Heart right ventricle (tissue), 16 donors: ENCODE results near the gene RBPJL. TPM values are rescaled to one million over a fixed set of nuclear protein-coding genes. Genes with fewer than 3 reads are reported as not detected.

Experiments
- ATAC-seq, 8 donors: fragments of 200-7000 bp; cut with Tn5 transposase; one replicate each; pipeline ENCODE4 v1.9.1; 2020; ENCODE audit warnings: mild to moderate bottlenecking in 8 of 8, moderate library complexity in 8 of 8, moderate number of reproducible peaks in 1 of 8
- DNase-seq, 2 donors: peaks; one replicate each; pipeline ENCODE4 v3.0.0-alpha.2; 2020
- H3K27ac ChIP-seq, 10 donors: fragments of 200-600 bp; sonication (generic) in 2 of 10; one replicate each; pipeline versions ENCODE4 v1.5.0 to v1.8.0; 2020 to 2022; ENCODE audit warnings: mild to moderate bottlenecking in 3 of 10
- H3K27me3 ChIP-seq, 7 donors: fragments of 200-600 bp; one replicate each; pipeline ENCODE4 v1.8.0; 2021 to 2022; ENCODE audit warnings: mild to moderate bottlenecking in 2 of 7
- H3K36me3 ChIP-seq, 9 donors: fragments of 200-600 bp; sonication (generic) in 1 of 9; one replicate each; pipeline versions ENCODE4 v1.5.0 to v1.8.0; 2020 to 2022; ENCODE audit warnings: mild to moderate bottlenecking in 2 of 9
- H3K4me1 ChIP-seq, 9 donors: fragments of 200-600 bp; sonication (generic) in 1 of 9; one replicate each; pipeline versions ENCODE4 v1.5.0 to v1.8.0; 2020 to 2022; ENCODE audit warnings: mild to moderate bottlenecking in 4 of 9
- H3K4me3 ChIP-seq, 10 donors: fragments of 200-600 bp; sonication (generic) in 2 of 10; one replicate each; pipeline versions ENCODE4 v1.5.0 to v1.8.0; 2020 to 2022; ENCODE audit warnings: mild to moderate bottlenecking in 7 of 10, moderate library complexity in 2 of 10
- H3K9me3 ChIP-seq, 11 donors: fragments of 200-600 bp in 10 of 11; sonication (generic) in 2 of 11; one replicate each; pipeline versions ENCODE4 v1.5.0 to v1.8.0; 2013 to 2022; ENCODE audit warnings: mild to moderate bottlenecking in 2 of 11, control low read depth in 1 of 11, moderate library complexity in 1 of 11
- CTCF ChIP-seq, 9 donors: fragments of 200-600 bp; sonication (generic) in 2 of 9; IDR thresholded peaks; one replicate each; pipeline versions ENCODE4 v1.5.0 to v1.8.0; 2021 to 2022; ENCODE audit warnings: antibody characterized with exemption in 9 of 9, mild to moderate bottlenecking in 5 of 9, moderate library complexity in 1 of 9
- WGBS, 2 donors: extraction: QIAGEN DNeasy Blood & Tissue Kit; methylation state at CpG; one replicate each; pipeline ENCODE4 v1.1.7; 2013; ENCODE audit warnings: inconsistent platforms in 1 of 2; 5-methylcytosine and 5-hydroxymethylcytosine counted together
- intact Hi-C, 10 donors: fragments of 100-400 bp; cut with DNase I; formaldehyde crosslinking; loops; one replicate each; pipeline versions ENCODE4 v1.11.1 to v1.14.2; 2022
- polyA plus RNA-seq, 2 donors: library from polyadenylated mRNA; stranded (reverse); fragments of 200-250 nt; gene quantifications; one replicate each; pipeline ENCODE4 v1.2.3, GENCODE V29; 2013
- total RNA-seq, 10 donors: library from RNA; stranded (reverse); fragmentation: NEBNext Ultra II Directional in 3 of 10; extraction: Animal tissue kit (Norgen Biotek cat#: 25700) in 3 of 10; gene quantifications; one replicate each; pipeline versions ENCODE4 v1.2.1 to v1.2.4, GENCODE V29; 2021 to 2023
- donor health status: Arrhythmogenic right ventricular cardiomyopathy.
- donor health status: ischemic (EF 13 %, LVEDD 7.1; RV severe dilation, severe dysfunction).
- donor health status: healthy with polysubstance abuse.
- donor health status: DM: no; HTN: yes; CAD: no.
- donor health status: DM: no; HTN: no; CAD: no.
- donor health status: ischemic (EF 25% LVEDD 6.9; RV normal size, moderate dysfunction).
- donor health status: ischemic (EF 25% LVEDD 5.7; RV mildly dilated, moderate dysfunction).
- donor health status: healthy.
- donor health status: DM: yes; HTN: yes; CAD: no.
- donor health status: Ischemic cardiomyopathy.
- donor health status: ischemic (EF 35%, LVEDD 5.7; RV mildly dilated, moderate dysfunction).
- donor health status: nonischemic (EF 11% LVEDD 7.7; RV severe dilation, severe dysfunction).
- donor health status: DM: yes; HTN: yes; CAD: no.
- donor health status: PGD.
- donor health status: ischemic (EF 29% LVEDD 5.4; RV normal size, mild dysfunction).
- donor health status: nonischemic (EF 23%, LVEDD 6.1; RV moderate dilation, normal function).

The RBPJL gene
- total and polyA plus RNA-seq, 12 donors = 0.06 TPM; not detected in 11

GRCh38 chr20:45289942-45290676, 16.5 kb upstream of the RBPJL start:
- 71 to 79% methylated on average over 13 of the region's 13 CpGs for WGBS, 2 donors
- TF ChIP-seq CTCF (IDR thresholded peaks at IDR 0.05) = no peak
- no peaks in the 10 kb centered on the region for H3K9me3 ChIP-seq
- DNase-seq (no peak), ATAC-seq (no peak)
- H3K4me1 ChIP-seq = peaks cover 0 to 21% (median 9%) of the 10 kb centered on the region in 9 donors
- intact Hi-C loops = loop anchor here in 7 of 10 donors (2.0 to 10.0 kb wide), 7 partner anchors 245 to 285 kb away; no protein-coding TSS in a partner anchor
- H3K27ac ChIP-seq = no peak overlapping the region
- H3K4me3 ChIP-seq = no peak overlapping the region
- H3K27me3 ChIP-seq = peaks cover 5 to 53% (median 27%) of the 10 kb centered on the region in 7 donors
- no peaks in the 10 kb centered on the region for H3K36me3 ChIP-seq

DNA sequence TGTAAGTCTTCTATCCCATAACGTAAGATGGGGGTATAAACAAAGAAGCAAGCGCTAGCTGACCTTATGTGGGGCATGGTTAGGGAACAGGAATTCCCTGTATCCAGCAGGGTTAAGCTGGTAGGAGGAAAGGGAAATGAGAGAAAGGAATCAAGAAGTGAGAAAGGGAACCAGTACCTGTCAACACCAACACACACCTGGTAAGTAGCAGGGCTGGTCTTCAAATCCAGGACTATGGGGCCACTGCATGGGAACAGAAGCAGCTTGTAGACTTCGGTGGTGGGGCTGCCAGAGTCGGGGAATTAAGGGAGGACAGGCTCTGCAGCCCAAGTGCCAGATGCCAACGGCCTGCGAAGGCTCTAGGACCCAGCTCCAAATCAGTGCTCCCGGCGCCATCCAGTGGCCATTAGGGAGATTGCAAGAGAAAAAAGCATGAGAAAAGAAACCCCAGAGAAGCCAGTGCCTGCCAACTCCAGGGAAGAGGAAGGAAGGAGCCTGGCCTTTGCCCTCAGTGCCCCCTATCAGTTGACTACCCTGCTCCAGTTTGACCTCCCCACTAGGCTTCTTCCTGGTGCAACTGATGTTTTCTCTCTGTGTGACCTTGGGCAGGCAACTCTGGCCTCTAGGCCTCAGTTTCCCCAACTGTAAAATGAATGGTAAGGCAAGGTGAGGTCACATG, 15.8 kb upstream of the RBPJL start:
- Histone ChIP-seq H3K4me1 (peaks cover 0 to 21% (median 9%) of the 10 kb centered on the region in 9 donors), H3K4me3 (no peak overlapping the region), H3K36me3 (no peaks in the 10 kb centered on the region), H3K9me3 (no peaks in the 10 kb centered on the region), H3K27ac (no peak overlapping the region), H3K27me3 (peaks cover 5 to 53% (median 31%) of the 10 kb centered on the region in 7 donors)
- DNase-seq (peak; percentile 48 to 66), ATAC-seq (peak; percentile 51 to 64 (median 60))
- TF ChIP-seq CTCF (IDR thresholded peaks at IDR 0.05) = peak; percentile 67 to 86 (median 82)
- 19 to 23% methylated on average over 8 of the region's 8 CpGs for WGBS, 2 donors
- intact Hi-C loops = loop anchor here in 7 of 10 donors (2.0 to 10.0 kb wide), 6 partner anchors 246 to 286 kb away; no protein-coding TSS in a partner anchor

- H3K9me3 ChIP-seq = no peaks in the 10 kb centered on the region
- intact Hi-C loops = loop anchor here in 7 of 10 donors (2.0 to 10.0 kb wide), 6 partner anchors 247 to 287 kb away; no protein-coding TSS in a partner anchor
- no peak for TF ChIP-seq CTCF (IDR thresholded peaks at IDR 0.05)
- no peak overlapping the region for H3K4me3 ChIP-seq
- peaks cover 5 to 53% (median 37%) of the 10 kb centered on the region in 7 donors for H3K27me3 ChIP-seq
- no peaks in the 10 kb centered on the region for H3K36me3 ChIP-seq
- no peak overlapping the region for H3K27ac ChIP-seq
- no peak for ATAC-seq
- peaks cover 0 to 21% (median 9%) of the 10 kb centered on the region in 9 donors for H3K4me1 ChIP-seq
- no peak for DNase-seq
- WGBS, 2 donors = 84% methylated on average over 9 of the region's 9 CpGs
These were observed 15.1 kb upstream of the RBPJL start for GRCh38 chr20:45291526-45291925.

DNA sequence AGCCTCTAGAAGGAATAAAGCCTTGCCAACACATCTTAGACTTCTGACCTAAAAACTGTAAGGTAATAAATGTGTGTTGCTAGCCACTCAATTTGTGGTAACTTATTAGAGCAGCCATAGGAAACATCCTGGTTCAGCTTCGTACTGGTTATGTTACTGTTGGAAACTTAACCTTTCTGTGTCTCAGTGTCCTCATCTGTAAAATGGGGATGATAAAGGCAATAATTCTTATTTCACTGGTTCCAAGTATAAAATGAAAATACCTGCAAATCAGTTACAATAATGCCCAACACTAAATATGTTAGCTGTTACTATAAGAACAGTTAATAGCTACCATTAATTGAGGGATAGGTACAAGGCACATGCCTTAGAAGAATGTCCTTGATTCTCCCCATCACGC, 14.3 kb upstream of the RBPJL start:
- Histone ChIP-seq H3K4me3 (no peak overlapping the region), H3K27me3 (peaks cover 5 to 55% (median 37%) of the 10 kb centered on the region in 7 donors), H3K36me3 (no peaks in the 10 kb centered on the region), H3K4me1 (peaks cover 0 to 21% (median 9%) of the 10 kb centered on the region in 9 donors), H3K27ac (no peak overlapping the region), H3K9me3 (no peaks in the 10 kb centered on the region)
- intact Hi-C loops = loop anchor here in 5 of 10 donors (2.0 to 10.0 kb wide), 5 partner anchors 248 to 288 kb away; no protein-coding TSS in a partner anchor
- no peak for TF ChIP-seq CTCF (IDR thresholded peaks at IDR 0.05)
- ATAC-seq (no peak), DNase-seq (no peak)
- WGBS, 2 donors = 77 to 80% methylated on average over 2 of the region's 2 CpGs
